PC-9 (cell line): ENCODE measurements around the gene RET. TPM values are rescaled to one million over a fixed set of nuclear protein-coding genes. Genes with fewer than 3 reads are reported as not detected.

ENCODE experiments used
- BruUV-seq: library from RNA; stranded (reverse); fragments of 400-500 nt; replicated peaks from 2 replicates; lab custom pipeline; 2021; lab: Mats Ljungman, UMichigan
- CTCF ChIA-PET: fragments of 300-600 bp; sonication (Branson Sonifier 250); formaldehyde crosslinking; loops from one replicate; lab custom pipeline; 2022; ENCODE audit warnings: antibody characterized with exemption; lab: Charles Lee
- POLR2A ChIA-PET: fragments of 300-600 bp; sonication (Branson Sonifier 250); formaldehyde crosslinking; loops from one replicate; lab custom pipeline; 2022; ENCODE audit warnings: antibody characterized with exemption; ENCODE audit not compliant: unreplicated experiment; lab: Charles Lee
- DNase-seq, 2 experiments: peaks; one replicate each; pipeline versions ENCODE4 v3.0.0 to v3.0.0-alpha.2; 2015 to 2022; ENCODE audit warnings: mixed read lengths in 1 of 2
- H2AFZ ChIP-seq: fragments of 200-600 bp; sonication (generic); 2 replicates; pipeline ENCODE4 v1.8.1; 2017; ENCODE audit warnings: antibody characterized with exemption
- H3F3A ChIP-seq: fragments of 200-600 bp; sonication (generic); 2 replicates; pipeline ENCODE4 v1.8.1; 2017; ENCODE audit warnings: antibody characterized with exemption, mild to moderate bottlenecking, low read depth; ENCODE audit not compliant: insufficient read depth
- H3K27ac ChIP-seq: fragments of 200-600 bp; sonication (generic); 2 replicates; pipeline ENCODE4 v1.6.1; 2016; ENCODE audit warnings: mixed run types
- H3K27me3 ChIP-seq: fragments of 200-600 bp; sonication (generic); 2 replicates; pipeline ENCODE4 v1.6.1; 2016; ENCODE audit warnings: low read depth, mixed run types; ENCODE audit not compliant: insufficient read depth
- H3K36me3 ChIP-seq: fragments of 200-600 bp; sonication (generic); 2 replicates; pipeline ENCODE4 v1.6.1; 2016; ENCODE audit warnings: low read depth, mixed run types
- H3K4me1 ChIP-seq: fragments of 200-600 bp; sonication (generic); replicated peaks from 2 replicates; pipeline ENCODE4 v1.6.1; 2016; ENCODE audit warnings: mixed run types; ENCODE audit not compliant: insufficient read depth
- H3K4me2 ChIP-seq: fragments of 200-600 bp; sonication (generic); 2 replicates; pipeline ENCODE4 v1.6.1; 2017; ENCODE audit warnings: mixed run types
- H3K4me3 ChIP-seq: fragments of 200-600 bp; sonication (generic); 2 replicates; pipeline ENCODE4 v1.6.1; 2016; ENCODE audit warnings: mixed run types
- H3K79me2 ChIP-seq: fragments of 200-600 bp; sonication (generic); 2 replicates; pipeline ENCODE4 v1.6.1; 2017; ENCODE audit warnings: low read depth, mixed run types
- H3K9me2 ChIP-seq: fragments of 200-600 bp; sonication (generic); 2 replicates; pipeline ENCODE4 v1.8.1; 2017; ENCODE audit warnings: mild to moderate bottlenecking; ENCODE audit not compliant: insufficient read depth
- H3K9me3 ChIP-seq: fragments of 200-600 bp; sonication (generic); 2 replicates; pipeline ENCODE4 v1.8.1; 2016; ENCODE audit warnings: low read depth; ENCODE audit not compliant: insufficient read depth
- H4K20me1 ChIP-seq: fragments of 200-600 bp; sonication (generic); 2 replicates; pipeline ENCODE4 v1.8.1; 2017; ENCODE audit not compliant: insufficient read depth
- CTCF ChIP-seq: fragments of 200-600 bp; sonication (generic); conservative IDR thresholded peaks from 2 replicates; pipeline ENCODE4 v1.6.1; 2017; ENCODE audit warnings: mixed run types, antibody characterized with exemption, mild to moderate bottlenecking, moderate library complexity
- EZH2 ChIP-seq: fragments of 200-600 bp; sonication (generic); IDR thresholded peaks from 2 replicates; pipeline ENCODE4 v1.8.0; 2017; ENCODE audit warnings: antibody characterized with exemption, low read depth
- intact Hi-C: fragments of 100-400 bp; cut with micrococcal nuclease; formaldehyde crosslinking; loops from one replicate; pipeline ENCODE4 v1.10.0; 2022; ENCODE audit not compliant: unreplicated experiment
- total RNA-seq: library from RNA; stranded (reverse); gene quantifications from 2 replicates; pipeline ENCODE4 v1.2.3, GENCODE V29; 2021

The RET gene
- total RNA-seq, 1 experiment from 2014 or later, result not detected

DNA sequence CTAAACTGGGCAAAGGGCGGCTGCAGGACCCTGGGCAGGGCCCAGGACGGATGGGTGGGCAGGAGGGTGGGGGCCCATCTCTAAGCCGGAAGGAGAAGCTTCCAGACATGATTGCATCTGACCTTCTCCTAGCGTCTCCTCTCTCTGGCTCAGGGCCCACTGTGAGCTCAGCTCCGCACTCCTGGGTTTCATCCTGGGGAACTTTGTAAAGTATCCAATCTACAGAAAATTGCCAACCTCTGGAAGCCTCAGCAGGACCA lies 8.8 kb upstream of the RET start:
- Histone ChIP-seq H3K4me2 (no peak overlapping the region), H3F3A (no peaks in the 10 kb centered on the region), H3K36me3 (no peaks in the 10 kb centered on the region), H3K9me3 (no peaks in the 10 kb centered on the region), H3K27me3 (peaks cover 13% of the 10 kb centered on the region; the same call in 1 of the 2 replicates), H3K27ac (no peak overlapping the region), H2AFZ (no peak overlapping the region), H4K20me1 (no peaks in the 10 kb centered on the region), H3K79me2 (no peaks in the 10 kb centered on the region), H3K4me1 (no peaks in the 10 kb centered on the region), H3K4me3 (no peak overlapping the region), H3K9me2 (no peaks in the 10 kb centered on the region)
- BruUV-seq, result no TSS peak
- ChIA-PET CTCF (no interaction called here), POLR2A (no interaction called here)
- TF ChIP-seq CTCF (no peak), EZH2 (no peak)
- no peak for DNase-seq
- intact Hi-C loops, result no loop called here

- CTCF ChIA-PET, result no interaction called here
- POLR2A ChIA-PET, result no interaction called here
- Histone ChIP-seq H3K9me2 (no peaks in the 10 kb centered on the region), H3F3A (no peaks in the 10 kb centered on the region), H3K4me2 (no peak overlapping the region), H3K9me3 (no peaks in the 10 kb centered on the region), H4K20me1 (no peaks in the 10 kb centered on the region), H3K27ac (no peak overlapping the region), H3K4me1 (no peaks in the 10 kb centered on the region), H3K27me3 (peaks cover 13% of the 10 kb centered on the region; the same call in 1 of the 2 replicates), H2AFZ (no peak overlapping the region), H3K36me3 (no peaks in the 10 kb centered on the region), H3K79me2 (no peaks in the 10 kb centered on the region), H3K4me3 (no peak overlapping the region)
- BruUV-seq, result no TSS peak
- TF ChIP-seq EZH2 (no peak), CTCF (no peak)
- DNase-seq, result no peak
- intact Hi-C loops, result no loop called here
Measured at GRCh38 chr10:43068471-43069210, 8.2 kb upstream of the RET start.

- Histone ChIP-seq H2AFZ (no peak overlapping the region), H3K9me2 (no peaks in the 10 kb centered on the region), H4K20me1 (no peaks in the 10 kb centered on the region), H3F3A (no peaks in the 10 kb centered on the region), H3K27me3 (peaks cover 13% of the 10 kb centered on the region; the same call in 1 of the 2 replicates), H3K4me2 (no peak overlapping the region), H3K9me3 (no peaks in the 10 kb centered on the region), H3K79me2 (no peaks in the 10 kb centered on the region), H3K4me1 (no peaks in the 10 kb centered on the region), H3K36me3 (no peaks in the 10 kb centered on the region), H3K27ac (no peak overlapping the region), H3K4me3 (no peak overlapping the region)
- intact Hi-C loops, result no loop called here
- ChIA-PET POLR2A (no interaction called here), CTCF (no interaction called here)
- no TSS peak for BruUV-seq
- no peak for DNase-seq
- TF ChIP-seq CTCF (no peak), EZH2 (no peak)
Measured at GRCh38 chr10:43069211-43069515, 7.7 kb upstream of the RET start.
